GM19025 (cell line): ENCODE data around the gene DUSP15.
A peak's percentile ranks its signal among the peaks of the same experiment; 100 is the strongest.

Source experiments
- ATAC-seq: cut with Tn5 transposase; IDR thresholded peaks from one replicate; pipeline ENCODE4 v1.9.1; 2021; ENCODE audit warnings: mild to moderate bottlenecking, low read depth, moderate library complexity; ENCODE audit not compliant: unreplicated experiment

The DUSP15 gene

GRCh38 chr20:31896049-31896448, 25.7 kb upstream of the DUSP15 start:
- ATAC-seq = no peak

GRCh38 chr20:31894980-31895675, 24.8 kb upstream of the DUSP15 start:
- peak; percentile 97 for ATAC-seq

DNA sequence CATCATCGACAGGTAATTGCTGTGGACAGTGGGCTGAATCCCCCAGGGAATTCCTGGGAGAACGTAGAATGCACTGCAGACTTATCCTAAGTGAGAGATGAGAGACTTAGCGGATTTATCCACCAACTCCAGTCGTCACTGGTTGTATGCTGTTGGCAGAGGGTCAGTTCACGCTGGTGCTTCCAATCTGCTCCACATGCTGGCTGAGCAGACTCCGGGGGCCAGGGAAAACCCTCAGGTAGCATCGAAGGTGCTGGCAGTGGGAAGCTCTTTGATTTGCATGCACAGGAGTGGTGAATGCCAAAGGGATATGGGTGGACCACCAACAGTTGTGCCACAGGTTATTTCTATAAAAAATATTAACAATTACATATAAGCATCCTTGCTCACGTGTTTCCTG, 20.3 kb upstream of the DUSP15 start:
- ATAC-seq = no peak

- ATAC-seq = no peak
These were observed 13.5 kb upstream of the DUSP15 start for GRCh38 chr20:31883829-31884228.

- no peak for ATAC-seq
These were observed 11.6 kb upstream of the DUSP15 start for GRCh38 chr20:31881945-31882344.

GRCh38 chr20:31879143-31879987, 9.0 kb upstream of the DUSP15 start:
- ATAC-seq = peak; percentile 91

- ATAC-seq = no peak
These were observed 7.4 kb upstream of the DUSP15 start for GRCh38 chr20:31877684-31878083.

DNA sequence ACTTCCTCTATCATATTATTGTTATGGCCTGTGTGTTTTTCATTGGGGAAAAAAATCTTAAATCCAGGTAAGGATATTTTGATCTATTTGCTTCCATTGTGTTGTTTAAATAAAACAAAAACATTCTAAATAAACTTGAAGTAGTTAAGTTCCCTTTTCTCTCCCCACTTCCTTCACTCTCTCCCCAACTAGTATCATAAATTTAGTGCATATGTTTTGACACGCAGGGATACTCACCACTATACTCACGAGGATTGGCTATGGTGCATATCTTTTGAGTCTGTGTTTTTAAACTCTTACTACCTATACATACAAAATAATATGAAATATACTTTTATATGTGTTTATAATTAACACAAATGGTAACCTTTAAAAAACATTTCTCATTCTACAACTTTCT, 5.3 kb upstream of the DUSP15 start:
- ATAC-seq = no peak

GRCh38 chr20:31872406-31872805, 2.1 kb upstream of the DUSP15 start:
- ATAC-seq = no peak

DNA sequence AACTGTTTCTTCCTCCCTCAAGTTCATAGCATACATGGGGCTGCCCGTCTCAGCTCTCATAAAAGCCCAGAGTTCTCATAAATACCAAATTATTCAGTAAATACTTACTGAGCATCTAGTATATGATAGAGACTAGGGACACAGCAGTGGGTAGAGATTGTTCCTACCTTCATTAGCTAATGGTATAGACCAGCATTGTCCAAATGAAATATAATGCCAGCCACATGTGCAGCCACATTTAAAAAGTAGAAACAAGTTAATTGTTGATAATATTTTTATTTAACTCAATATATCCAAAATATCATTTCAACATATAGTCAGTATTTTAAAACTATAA, 1.3 kb upstream of the DUSP15 start:
- no peak for ATAC-seq

- ATAC-seq = no peak
These were observed 645 bp upstream of the DUSP15 start for GRCh38 chr20:31870726-31871617.

- no peak for ATAC-seq
These were observed 720 bp downstream of the DUSP15 start for GRCh38 chr20:31869673-31869941.

- no peak for ATAC-seq
These were observed 1.3 kb downstream of the DUSP15 start for GRCh38 chr20:31868853-31869672.

DNA sequence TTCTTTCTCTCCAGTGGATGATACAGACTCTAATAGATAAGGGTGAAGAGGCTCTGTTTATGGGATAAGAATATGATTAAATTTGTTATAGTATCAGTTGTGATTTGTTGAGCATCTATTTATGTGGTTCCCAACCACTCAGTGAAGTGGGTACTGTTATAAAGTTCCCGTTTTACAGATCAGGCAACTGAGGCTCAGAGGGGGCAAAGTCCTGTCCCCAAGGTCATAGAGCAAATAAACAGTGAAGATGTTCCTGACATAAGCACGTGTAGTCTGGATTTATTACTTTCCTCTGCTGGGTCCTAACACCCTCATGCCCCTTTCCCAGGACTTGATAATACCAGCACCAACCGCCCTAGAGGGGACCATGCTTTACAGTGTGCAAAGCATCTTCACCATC, 4.1 kb downstream of the DUSP15 start:
- ATAC-seq = no peak

DNA sequence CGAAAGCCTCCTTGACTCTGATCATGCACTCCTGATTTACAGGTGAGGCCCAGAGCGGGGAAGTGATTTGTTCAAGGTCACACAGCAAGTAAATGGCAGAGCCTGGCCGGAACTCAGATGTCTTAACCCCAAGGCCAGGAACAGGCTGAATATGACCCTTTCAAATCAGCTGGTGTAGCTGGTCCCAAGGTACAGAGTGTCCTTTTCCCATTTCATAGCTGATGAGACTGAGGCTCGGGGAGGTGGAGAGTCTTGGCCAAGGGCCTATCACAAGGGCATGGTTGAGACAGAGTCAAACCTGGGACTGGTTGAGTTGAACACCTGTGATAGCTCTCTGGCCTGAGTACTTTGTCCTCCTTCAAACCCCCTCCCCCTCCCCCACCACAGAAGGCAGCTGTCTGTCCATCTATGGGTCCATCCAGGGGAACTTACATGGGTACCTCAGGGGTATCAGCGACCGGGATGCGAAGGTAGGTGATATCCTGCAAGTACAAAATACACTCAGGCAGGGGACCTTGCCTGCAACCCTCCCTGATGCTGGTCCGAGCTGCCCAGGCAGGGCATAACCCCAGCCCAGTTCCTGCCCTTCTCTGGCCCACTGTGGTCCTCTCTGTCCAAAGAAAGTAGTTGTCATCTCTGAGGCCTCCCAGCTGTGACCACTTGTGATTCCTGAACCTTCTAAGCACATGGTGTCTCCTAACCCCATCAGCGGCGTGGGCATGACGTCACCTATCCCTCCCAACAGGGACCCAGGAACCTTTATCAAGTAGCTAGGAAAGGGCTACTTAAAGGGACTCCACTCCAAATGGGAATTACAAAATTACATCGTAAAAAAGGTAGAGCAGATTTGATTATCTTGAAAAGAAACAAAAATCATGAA, 5.6 kb downstream of the DUSP15 start:
- no peak for ATAC-seq

GRCh38 chr20:31863296-31864085, 6.8 kb downstream of the DUSP15 start:
- no peak for ATAC-seq

- ATAC-seq = no peak
These were observed 7.8 kb downstream of the DUSP15 start for GRCh38 chr20:31862506-31862905.

DNA sequence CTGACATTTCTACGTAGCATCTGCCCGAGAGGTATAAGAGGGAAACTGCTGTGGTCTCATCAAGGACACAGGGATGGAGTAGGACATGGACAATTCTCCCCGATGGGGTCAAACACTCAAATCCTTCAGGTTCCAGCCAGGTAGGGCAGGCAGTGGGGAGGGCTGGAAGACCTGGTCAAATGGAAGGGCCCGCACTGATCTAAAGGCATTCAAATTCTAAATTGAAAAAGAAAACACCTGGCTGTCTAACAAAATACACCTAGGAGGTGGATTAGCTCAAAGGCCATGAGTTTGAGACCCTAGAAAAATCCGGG, 8.2 kb downstream of the DUSP15 start:
- ATAC-seq = no peak
